Endothelial cell of umbilical vein (primary cell): ENCODE results near the gene ZNF831. TPM values are rescaled to one million over a fixed set of nuclear protein-coding genes. Genes with fewer than 3 reads are reported as not detected.

Experiments
- BruUV-seq: library from RNA; stranded (reverse); fragments of 400-500 nt; replicated peaks from 2 replicates; lab custom pipeline; 2021; lab: Mats Ljungman, UMichigan
- CTCF ChIA-PET: fragments of 300-600, 350-600 bp; sonication (Branson Sonifier 250); formaldehyde crosslinking; loops from one replicate; lab custom pipeline; 2021; ENCODE audit warnings: antibody characterized with exemption, inconsistent platforms; lab: Charles Lee
- POLR2A ChIA-PET: fragments of 300-600, 350-600 bp; sonication (Branson Sonifier 250); formaldehyde crosslinking; loops from one replicate; lab custom pipeline; 2021; ENCODE audit warnings: antibody characterized with exemption, inconsistent platforms; lab: Charles Lee
- DNase-seq: peaks from one replicate; pipeline ENCODE4 v3.0.0-alpha.2; 2011; ENCODE audit warnings: low read depth, low spot score
- FAIRE-seq: peaks from 2 replicates; lab custom pipeline; 2011; peaks lifted over from hg19 to GRCh38; lab: Jason Lieb, UNC
- H2AFZ ChIP-seq: 2 replicates; pipeline ENCODE4 v1.6.0; 2012; ENCODE audit warnings: low read depth, low read length, control low read depth, inconsistent platforms
- H3K27ac ChIP-seq: 2 replicates; pipeline ENCODE4 v1.5.1; 2011; ENCODE audit warnings: low read depth, mild to moderate bottlenecking, control low read depth, low read length, moderate library complexity; ENCODE audit not compliant: insufficient read depth
- H3K27me3 ChIP-seq, 2 experiments: 2 replicates each; pipeline versions ENCODE4 v1.6.0 to v1.6.1; 2011; ENCODE audit warnings: low read length in 2 of 2, mixed read lengths in 1 of 2; ENCODE audit not compliant: control insufficient read depth in 2 of 2, insufficient read depth in 2 of 2
- H3K36me3 ChIP-seq, 2 experiments: 2 replicates in 1 of 2; 3 replicates in 1 of 2; pipeline ENCODE4 v1.5.1; 2011; ENCODE audit warnings: low read length in 2 of 2, mild to moderate bottlenecking in 1 of 2, moderate library complexity in 1 of 2; ENCODE audit not compliant: control insufficient read depth in 2 of 2, insufficient read depth in 2 of 2; ENCODE audit errors: extremely low read depth in 1 of 2
- H3K4me1 ChIP-seq: 3 replicates; pipeline ENCODE4 v1.5.1; 2011; ENCODE audit warnings: mild to moderate bottlenecking, low read length; ENCODE audit not compliant: control insufficient read depth, insufficient read depth; ENCODE audit errors: extremely low read depth
- H3K4me2 ChIP-seq: 2 replicates; pipeline ENCODE4 v1.6.1; 2011; ENCODE audit warnings: low read length, control low read depth, mixed read lengths; ENCODE audit not compliant: insufficient read depth
- H3K4me3 ChIP-seq, 3 experiments: fragments of 200-600 bp in 1 of 3; sonication (generic), shearing (Covaris generic) in 1 of 3; replicated peaks in 1 of 3; 2 replicates each; pipeline ENCODE4 v1.5.1; 2011 to 2016; ENCODE audit warnings: control low read depth in 3 of 3, low read length in 3 of 3, mild to moderate bottlenecking in 2 of 3, inconsistent platforms in 1 of 3, low read depth in 1 of 3, moderate library complexity in 1 of 3; ENCODE audit not compliant: insufficient read depth in 1 of 3
- H3K79me2 ChIP-seq: 2 replicates; pipeline ENCODE4 v1.6.0; 2012; ENCODE audit warnings: low read length, inconsistent platforms; ENCODE audit not compliant: control insufficient read depth, insufficient read depth
- H3K9ac ChIP-seq: replicated peaks from 2 replicates; pipeline ENCODE3; 2011; ENCODE audit warnings: low read length, control low read depth; ENCODE audit not compliant: insufficient read depth; ENCODE audit errors: extremely low read depth
- H3K9me1 ChIP-seq: replicated peaks from 3 replicates; pipeline ENCODE4 v1.6.0; 2011; ENCODE audit warnings: mild to moderate bottlenecking, low read length; ENCODE audit not compliant: control insufficient read depth, insufficient read depth; ENCODE audit errors: extremely low read depth
- H3K9me3 ChIP-seq: replicated peaks from 2 replicates; pipeline ENCODE4 v1.5.1; 2012; ENCODE audit warnings: low read length, inconsistent platforms; ENCODE audit not compliant: control insufficient read depth, insufficient read depth
- H4K20me1 ChIP-seq: replicated peaks from 2 replicates; pipeline ENCODE3; 2011; ENCODE audit warnings: mild to moderate bottlenecking, low read length; ENCODE audit not compliant: control insufficient read depth, insufficient read depth; ENCODE audit errors: extremely low read depth
- EZH2 ChIP-seq: IDR thresholded peaks from 2 replicates; pipeline ENCODE4 v1.6.1; 2012; ENCODE audit warnings: borderline replicate concordance, low read depth, mild to moderate bottlenecking, moderate library complexity, low read length, inconsistent platforms; ENCODE audit not compliant: severe bottlenecking
- FOS ChIP-seq: IDR thresholded peaks from 2 replicates; pipeline ENCODE4 v1.6.1; 2011; ENCODE audit warnings: mild to moderate bottlenecking, low read length, moderate library complexity, borderline replicate concordance; ENCODE audit not compliant: insufficient read depth
- GATA2 ChIP-seq: IDR thresholded peaks from 2 replicates; pipeline ENCODE4 v1.7.0; 2011; ENCODE audit warnings: low read depth, mild to moderate bottlenecking, moderate library complexity, mixed read lengths, low read length; ENCODE audit not compliant: insufficient read length, insufficient read depth
- JUN ChIP-seq: IDR thresholded peaks from 2 replicates; pipeline ENCODE4 v1.6.1; 2011; ENCODE audit warnings: borderline replicate concordance, low read depth; ENCODE audit not compliant: insufficient read length, insufficient read depth
- MYC ChIP-seq: IDR thresholded peaks from one replicate; pipeline ENCODE4 v1.6.1; 2011; ENCODE audit warnings: mild to moderate bottlenecking, low read depth, low read length
- POLR2A ChIP-seq: IDR thresholded peaks from 2 replicates; pipeline ENCODE4 v1.6.1; 2012; ENCODE audit warnings: low read depth, mild to moderate bottlenecking, control low read depth, low read length
- dilution Hi-C: fragments of 300-500 bp; cut with MboI; formaldehyde crosslinking; loops from one replicate; pipeline ENCODE4 v1.15.0; 2019; ENCODE audit warnings: low sequenced_read_pairs; ENCODE audit not compliant: extremely low pct_ligation_motif_present
- intact Hi-C: fragments of 100-400 bp; cut with micrococcal nuclease; formaldehyde crosslinking; loops from one replicate; pipeline ENCODE4 v1.10.0; 2022
- polyA plus RNA-seq, 4 experiments: library from polyadenylated mRNA; depleted of rRNA in 3 of 4; stranded (reverse) in 3 of 4; unstranded in 1 of 4; fragments of >200 nt; gene quantifications; 2 replicates each; pipeline versions ENCODE4 v1.2.1 to v1.2.3, GENCODE V29; 2011 to 2012; ENCODE audit warnings: missing spikeins in 1 of 4
- total RNA-seq: library from RNA; stranded (reverse); gene quantifications from 2 replicates; pipeline ENCODE4 v1.2.3, GENCODE V29; 2021
- TF ChIP-seq, protein P1 (sequence below): IDR thresholded peaks from 2 replicates; pipeline ENCODE4 v1.6.1; 2011; ENCODE audit not compliant: insufficient read depth, insufficient read length
- TF ChIP-seq, protein P2 (sequence below), 2 donors: IDR thresholded peaks; 1 replicate in 1 of 2; 2 replicates in 1 of 2; pipeline ENCODE4 v1.5.1; 2011; ENCODE audit warnings: low read length in 2 of 2, mild to moderate bottlenecking in 2 of 2, moderate library complexity in 2 of 2, control low read depth in 1 of 2, inconsistent platforms in 1 of 2, low read depth in 1 of 2; ENCODE audit not compliant: insufficient read depth in 1 of 2; ENCODE audit errors: extremely low read depth in 1 of 2

ZNF831 gene
- total and polyA plus RNA-seq, 2 donors (not counting 3 experiments of a cell fraction or from before 2014, with no cell fraction given), result not detected

DNA sequence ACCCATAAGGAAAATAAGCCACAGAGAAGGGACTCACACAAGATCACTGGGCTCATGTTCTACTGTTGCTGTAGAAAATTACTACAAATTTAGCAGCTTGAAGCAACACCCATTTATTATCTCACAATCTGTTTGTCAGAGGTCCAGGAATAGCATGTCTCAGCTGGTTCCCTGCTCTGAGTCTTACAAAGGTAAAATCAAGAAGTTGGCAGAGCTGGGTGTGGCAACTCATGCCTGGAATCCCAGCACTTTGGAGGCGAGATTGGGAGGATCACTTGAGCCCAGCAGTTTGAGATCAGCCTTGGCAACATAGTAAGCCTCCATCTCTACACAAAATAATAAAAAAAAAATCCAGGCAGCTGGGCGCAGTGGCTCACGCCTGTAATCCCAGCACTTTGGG, 28.5 kb upstream of the ZNF831 start:
- dilution Hi-C loops, result no loop called here
- no peaks in the 10 kb centered on the region for H4K20me1 ChIP-seq
- no peak for FAIRE-seq

DNA sequence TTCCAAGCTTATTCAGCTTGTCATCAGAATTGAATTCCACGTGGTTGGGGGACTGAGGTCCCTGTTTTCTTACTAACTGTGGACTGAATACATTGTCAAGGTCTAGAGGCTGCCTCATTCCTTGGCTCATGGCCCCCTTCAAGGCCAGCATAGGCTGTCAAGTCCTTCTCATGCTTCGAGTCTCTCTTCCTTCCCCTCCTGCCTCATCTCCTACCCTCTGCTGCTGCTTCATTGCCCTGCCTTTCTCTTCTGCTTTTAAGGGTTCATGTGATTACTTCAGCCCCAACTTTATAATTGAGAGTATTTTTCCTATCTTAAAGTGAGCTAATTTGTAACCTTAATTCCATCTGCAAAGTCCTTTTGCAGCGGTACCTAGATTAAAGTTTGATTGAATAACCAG, 27.6 kb upstream of the ZNF831 start:
- ChIA-PET CTCF (interaction anchor here (0.9 kb wide), 1 partner anchor 14 kb away, joined by 5 read pairs; no protein-coding TSS in a partner anchor), POLR2A (no interaction called here)
- Histone ChIP-seq H3K27me3 (no peaks in the 10 kb centered on the region), H3K79me2 (no peaks in the 10 kb centered on the region), H3K9ac (no peak overlapping the region), H3K9me1 (no peaks in the 10 kb centered on the region), H4K20me1 (no peaks in the 10 kb centered on the region), H2AFZ (no peak overlapping the region), H3K4me3 (no peak overlapping the region), H3K36me3 (no peaks in the 10 kb centered on the region), H3K4me2 (no peak overlapping the region), H3K9me3 (no peaks in the 10 kb centered on the region), H3K4me1 (no peaks in the 10 kb centered on the region), H3K27ac (no peak overlapping the region)
- DNase-seq, result no peak
- BruUV-seq, result no TSS peak
- TF ChIP-seq EZH2 (no peak), POLR2A (no peak), JUN (no peak), FOS (no peak)
- TF ChIP-seq, protein P1, sequence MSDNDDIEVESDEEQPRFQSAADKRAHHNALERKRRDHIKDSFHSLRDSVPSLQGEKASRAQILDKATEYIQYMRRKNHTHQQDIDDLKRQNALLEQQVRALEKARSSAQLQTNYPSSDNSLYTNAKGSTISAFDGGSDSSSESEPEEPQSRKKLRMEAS, result no peak
- TF ChIP-seq, protein P2, sequence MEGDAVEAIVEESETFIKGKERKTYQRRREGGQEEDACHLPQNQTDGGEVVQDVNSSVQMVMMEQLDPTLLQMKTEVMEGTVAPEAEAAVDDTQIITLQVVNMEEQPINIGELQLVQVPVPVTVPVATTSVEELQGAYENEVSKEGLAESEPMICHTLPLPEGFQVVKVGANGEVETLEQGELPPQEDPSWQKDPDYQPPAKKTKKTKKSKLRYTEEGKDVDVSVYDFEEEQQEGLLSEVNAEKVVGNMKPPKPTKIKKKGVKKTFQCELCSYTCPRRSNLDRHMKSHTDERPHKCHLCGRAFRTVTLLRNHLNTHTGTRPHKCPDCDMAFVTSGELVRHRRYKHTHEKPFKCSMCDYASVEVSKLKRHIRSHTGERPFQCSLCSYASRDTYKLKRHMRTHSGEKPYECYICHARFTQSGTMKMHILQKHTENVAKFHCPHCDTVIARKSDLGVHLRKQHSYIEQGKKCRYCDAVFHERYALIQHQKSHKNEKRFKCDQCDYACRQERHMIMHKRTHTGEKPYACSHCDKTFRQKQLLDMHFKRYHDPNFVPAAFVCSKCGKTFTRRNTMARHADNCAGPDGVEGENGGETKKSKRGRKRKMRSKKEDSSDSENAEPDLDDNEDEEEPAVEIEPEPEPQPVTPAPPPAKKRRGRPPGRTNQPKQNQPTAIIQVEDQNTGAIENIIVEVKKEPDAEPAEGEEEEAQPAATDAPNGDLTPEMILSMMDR (IDR thresholded peaks at IDR 0.05; ENCODE audit: extremely low read depth in 1 of 2, insufficient read depth in 1 of 2, low read depth in 1 of 2, low read length in 2 of 2), result no peak
- no peak for FAIRE-seq
- intact Hi-C loops (no loop called here), dilution Hi-C loops (no loop called here)

More for the DNA sequence above, 28.5 kb upstream of the ZNF831 start:
- Histone ChIP-seq H3K9me1 (no peaks in the 10 kb centered on the region), H3K27me3 (no peaks in the 10 kb centered on the region), H3K79me2 (no peaks in the 10 kb centered on the region), H2AFZ (no peak overlapping the region), H3K4me3 (no peak overlapping the region), H3K4me2 (no peak overlapping the region), H3K9me3 (no peaks in the 10 kb centered on the region), H3K9ac (no peak overlapping the region), H3K4me1 (no peaks in the 10 kb centered on the region), H3K27ac (no peak overlapping the region), H3K36me3 (no peaks in the 10 kb centered on the region)
- POLR2A ChIA-PET, result no interaction called here
- intact Hi-C loops, result no loop called here
- TF ChIP-seq GATA2 (no peak), EZH2 (no peak), MYC (no peak), POLR2A (no peak), FOS (no peak)
- TF ChIP-seq, protein P2 (IDR thresholded peaks at IDR 0.05; ENCODE audit: extremely low read depth in 1 of 2, insufficient read depth in 1 of 2, low read depth in 1 of 2, low read length in 2 of 2), result no peak
- CTCF ChIA-PET, result no interaction called here
- DNase-seq, result no peak
- BruUV-seq, result no TSS peak
